Subcutaneous abdominal adipose tissue (tissue), 5 donors: ENCODE data around the gene POTEH.
"Not testable (repeated sequence)": the region's sequence is repeated elsewhere in the genome, so short reads cannot be mapped to it uniquely, and the experiment has no call there.

Source experiments
- H3K27ac ChIP-seq: one replicate; pipeline ENCODE4 v1.7.0; 2013; ENCODE audit warnings: low read depth, mild to moderate bottlenecking, inconsistent platforms, low read length, moderate library complexity
- H3K27me3 ChIP-seq, 5 donors: one replicate each; pipeline ENCODE4 v1.7.0; 2013; ENCODE audit warnings: low read length in 5 of 5, inconsistent platforms in 1 of 5; ENCODE audit not compliant: control insufficient read depth in 5 of 5, insufficient read depth in 4 of 5
- H3K36me3 ChIP-seq, 5 donors: one replicate each; pipeline ENCODE4 v1.7.0; 2013; ENCODE audit warnings: low read length in 5 of 5; ENCODE audit not compliant: control insufficient read depth in 5 of 5, insufficient read depth in 5 of 5
- H3K4me1 ChIP-seq, 5 donors: one replicate each; pipeline ENCODE4 v1.7.0; 2013; ENCODE audit warnings: low read length in 5 of 5, mild to moderate bottlenecking in 3 of 5, moderate library complexity in 1 of 5; ENCODE audit not compliant: control insufficient read depth in 5 of 5, insufficient read depth in 5 of 5
- H3K4me3 ChIP-seq, 5 donors: one replicate each; pipeline ENCODE4 v1.7.0; 2013; ENCODE audit warnings: low read length in 5 of 5, low read depth in 1 of 5
- H3K9ac ChIP-seq, 5 donors: one replicate each; pipeline ENCODE4 v1.7.0; 2013; ENCODE audit warnings: low read length in 5 of 5, mild to moderate bottlenecking in 4 of 5, moderate library complexity in 3 of 5
- H3K9me3 ChIP-seq, 5 donors: one replicate each; pipeline ENCODE4 v1.7.0; 2013; ENCODE audit warnings: low read length in 5 of 5; ENCODE audit not compliant: control insufficient read depth in 5 of 5
- donor health status: healthy.
- donor health status: healthy.
- donor health status: healthy.
- donor health status: healthy.
- donor health status: healthy.

Gene POTEH

GRCh38 chr22:15684695-15685094 is 5.1 kb upstream of the POTEH start:
- H3K4me3 ChIP-seq, H3K9me3 ChIP-seq, H3K4me1 ChIP-seq, H3K27ac ChIP-seq, H3K36me3 ChIP-seq, H3K27me3 ChIP-seq, H3K9ac ChIP-seq: not testable (repeated sequence)

DNA sequence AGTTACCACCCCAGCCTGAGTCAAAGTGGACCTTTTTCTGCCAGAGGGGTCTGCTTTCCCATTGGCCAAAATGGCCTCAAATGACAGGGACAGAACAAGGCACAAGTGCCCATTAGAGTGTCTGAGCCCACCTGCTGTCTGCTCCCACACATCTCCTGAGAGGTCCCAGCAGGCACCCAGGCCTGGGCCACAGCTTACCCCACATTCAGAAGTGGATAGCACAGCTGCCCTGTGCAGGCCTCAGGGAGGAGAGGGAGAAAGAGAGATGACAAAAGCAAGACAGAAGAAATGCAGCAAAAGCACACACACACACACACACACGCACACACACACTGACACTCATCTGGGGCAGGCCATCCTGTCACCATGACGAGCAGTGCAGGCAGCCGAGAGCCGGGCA is 4.2 kb upstream of the POTEH start:
- H3K4me1 ChIP-seq, H3K4me3 ChIP-seq, H3K36me3 ChIP-seq, H3K9me3 ChIP-seq, H3K27ac ChIP-seq, H3K27me3 ChIP-seq, H3K9ac ChIP-seq: not testable (repeated sequence)

- H3K36me3 ChIP-seq, H3K9me3 ChIP-seq, H3K27ac ChIP-seq, H3K4me1 ChIP-seq, H3K4me3 ChIP-seq, H3K27me3 ChIP-seq, H3K9ac ChIP-seq: not testable (repeated sequence)
These were observed 2.7 kb upstream of the POTEH start for GRCh38 chr22:15687086-15687485.

DNA sequence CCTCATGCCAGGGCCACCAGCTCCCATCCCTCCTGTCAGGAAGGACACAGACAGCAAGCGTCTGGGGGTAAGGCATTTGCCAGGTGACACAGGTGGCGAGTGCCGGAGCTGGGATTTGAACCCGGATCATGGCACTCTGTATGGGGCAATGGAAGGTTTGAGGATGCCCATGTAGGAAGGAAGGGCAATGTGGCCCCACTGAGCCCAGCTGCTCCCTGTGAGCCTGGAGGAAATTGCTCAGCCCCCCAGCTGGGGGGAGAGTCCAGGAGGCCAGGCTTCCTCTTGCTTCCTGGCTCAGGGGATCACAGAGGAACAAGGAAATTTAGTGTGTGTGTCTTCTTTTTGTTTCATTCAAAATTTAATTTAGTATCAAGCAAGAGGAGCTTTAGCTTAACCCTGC is 2.1 kb upstream of the POTEH start:
- not testable (repeated sequence) for H3K4me3 ChIP-seq, H3K9me3 ChIP-seq

GRCh38 chr22:15688090-15688489 is 1.7 kb upstream of the POTEH start:
- H3K27me3 ChIP-seq, H3K9ac ChIP-seq, H3K4me1 ChIP-seq, H3K4me3 ChIP-seq, H3K36me3 ChIP-seq, H3K9me3 ChIP-seq, H3K27ac ChIP-seq: not testable (repeated sequence)

More for the DNA sequence above, 2.1 kb upstream of the POTEH start:
- H3K9ac ChIP-seq, H3K36me3 ChIP-seq, H3K27me3 ChIP-seq, H3K27ac ChIP-seq, H3K4me1 ChIP-seq: not testable (repeated sequence)

GRCh38 chr22:15689012-15689748 is 646 bp upstream of the POTEH start:
- not testable (repeated sequence) for H3K9ac ChIP-seq, H3K27me3 ChIP-seq, H3K4me3 ChIP-seq, H3K36me3 ChIP-seq, H3K9me3 ChIP-seq, H3K27ac ChIP-seq, H3K4me1 ChIP-seq

DNA sequence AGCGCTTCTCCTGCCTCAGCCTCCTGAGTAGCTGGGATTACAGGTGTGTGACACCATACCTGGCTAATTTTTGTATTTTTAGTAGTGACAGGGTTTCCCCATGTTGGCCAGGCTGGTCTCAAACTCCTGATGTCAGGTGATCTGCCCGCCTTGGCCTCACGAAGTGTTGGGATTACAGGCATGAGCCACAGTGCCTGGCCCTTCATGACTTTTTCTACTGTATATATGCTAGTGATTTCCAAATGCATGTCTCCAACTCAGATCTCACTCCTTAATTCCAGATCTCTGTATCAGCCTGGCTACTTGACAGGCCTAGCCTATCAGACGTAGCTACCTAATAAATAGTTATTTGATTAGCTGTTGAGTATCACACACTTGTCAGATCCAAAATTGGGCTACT is 23.8 kb downstream of the POTEH start:
- not testable (repeated sequence) for H3K9ac ChIP-seq, H3K4me1 ChIP-seq

DNA sequence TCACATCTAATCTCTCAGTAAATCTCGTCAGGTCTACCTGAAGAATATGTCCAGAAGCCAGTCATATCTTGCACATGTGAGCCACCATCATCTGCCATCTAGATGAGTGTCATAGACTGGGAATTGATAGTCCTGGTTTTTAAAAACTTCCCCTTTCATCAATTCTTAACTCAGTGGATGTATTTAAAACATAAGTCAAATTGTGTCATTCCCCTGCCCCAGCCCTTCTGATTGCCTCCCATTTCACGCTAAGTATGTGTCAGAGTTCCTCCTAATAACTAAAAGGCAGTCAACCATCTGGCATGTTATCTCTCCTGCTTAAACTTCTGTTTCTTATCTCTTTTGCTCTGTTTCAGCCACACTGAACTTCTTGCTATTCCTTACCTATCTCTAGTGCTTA is 24.3 kb downstream of the POTEH start:
- not testable (repeated sequence) for H3K4me3 ChIP-seq, H3K27ac ChIP-seq, H3K36me3 ChIP-seq, H3K27me3 ChIP-seq, H3K9me3 ChIP-seq, H3K9ac ChIP-seq, H3K4me1 ChIP-seq

More for the DNA sequence above, 23.8 kb downstream of the POTEH start:
- not testable (repeated sequence) for H3K36me3 ChIP-seq, H3K27me3 ChIP-seq, H3K9me3 ChIP-seq, H3K4me3 ChIP-seq, H3K27ac ChIP-seq

DNA sequence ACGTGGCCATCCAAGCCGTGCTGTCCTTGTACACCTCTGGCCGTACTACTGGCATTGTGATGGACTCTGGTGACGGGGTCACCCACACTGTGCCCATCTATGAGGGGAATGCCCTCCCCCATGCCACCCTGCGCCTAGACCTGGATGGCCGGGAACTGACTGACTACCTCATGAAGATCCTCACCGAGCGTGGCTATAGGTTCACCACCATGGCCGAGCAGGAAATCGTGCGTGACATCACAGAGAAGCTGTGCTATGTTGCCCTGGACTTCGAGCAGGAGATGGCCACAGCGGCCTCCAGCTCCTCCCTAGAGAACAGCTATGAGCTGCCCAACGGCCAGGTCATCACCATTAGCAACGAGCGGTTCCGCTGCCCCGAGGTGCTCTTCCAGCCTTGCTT is 32.1 kb downstream of the POTEH start:
- not testable (repeated sequence) for H3K4me1 ChIP-seq, H3K9ac ChIP-seq, H3K27me3 ChIP-seq, H3K4me3 ChIP-seq, H3K9me3 ChIP-seq, H3K27ac ChIP-seq, H3K36me3 ChIP-seq

DNA sequence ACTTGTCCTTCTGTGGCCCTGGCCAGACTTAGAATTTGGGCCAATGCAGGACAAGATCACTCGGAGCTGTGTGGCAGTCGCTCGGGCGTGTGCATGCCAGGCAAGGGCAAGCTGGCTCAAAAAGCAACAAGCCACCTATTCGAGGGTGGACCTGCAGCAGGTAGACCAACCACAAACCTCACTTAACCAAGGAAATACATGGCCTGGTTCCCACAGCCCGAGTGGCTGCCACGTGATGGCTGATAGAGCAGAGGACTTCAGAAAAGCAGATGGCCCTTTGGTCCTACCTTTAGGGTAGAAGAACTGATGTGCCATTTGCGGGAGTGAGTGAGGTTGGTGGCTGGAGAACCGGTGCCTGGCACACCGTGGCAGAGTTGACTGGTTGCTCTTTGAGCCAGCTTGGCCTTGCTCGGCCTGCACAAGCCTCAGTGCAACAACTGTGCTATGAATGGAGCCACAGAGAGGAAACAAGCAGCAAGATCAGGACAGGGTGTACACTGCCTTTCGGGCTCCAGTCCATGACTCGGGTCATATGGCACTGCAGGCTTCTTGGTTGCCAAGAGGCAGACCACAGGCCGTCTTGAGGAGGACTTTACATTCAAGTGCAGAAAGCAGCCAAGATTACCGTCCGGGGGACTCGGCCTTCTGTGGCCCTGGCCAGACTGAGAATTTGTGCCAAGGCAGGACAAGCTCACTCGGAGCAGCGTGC is 39.5 kb downstream of the POTEH start:
- not testable (repeated sequence) for H3K4me1 ChIP-seq, H3K9ac ChIP-seq, H3K4me3 ChIP-seq, H3K27ac ChIP-seq, H3K9me3 ChIP-seq, H3K36me3 ChIP-seq, H3K27me3 ChIP-seq
